OCI-LY7 (cell line): ENCODE measurements around the gene RANBP9. TPM values are rescaled to one million over a fixed set of nuclear protein-coding genes. Genes with fewer than 3 reads are reported as not detected.
A peak's percentile ranks its signal among the peaks of the same experiment; 100 is the strongest.

Experiments
- BruUV-seq: library from RNA; stranded (reverse); fragments of 400-500 nt; replicated peaks from 2 replicates; lab custom pipeline; 2021; lab: Mats Ljungman, UMichigan
- CTCF ChIA-PET: fragments of 300-600 bp; sonication (Branson Sonifier 250); formaldehyde crosslinking; loops from one replicate; lab custom pipeline; 2022; ENCODE audit warnings: antibody characterized with exemption; ENCODE audit not compliant: unreplicated experiment; lab: Charles Lee
- POLR2A ChIA-PET: fragments of 300-600 bp; sonication (Branson Sonifier 250); formaldehyde crosslinking; loops from one replicate; lab custom pipeline; 2022; ENCODE audit warnings: antibody characterized with exemption; lab: Charles Lee
- DNase-seq: peaks from one replicate; pipeline ENCODE4 v3.0.0-alpha.2; 2015; ENCODE audit warnings: low spot score
- H2AFZ ChIP-seq: fragments of 200-600 bp; sonication (generic), shearing (Covaris generic); 2 replicates; pipeline ENCODE4 v1.6.1; 2014; ENCODE audit warnings: mild to moderate bottlenecking, antibody characterized with exemption, low read length, moderate library complexity
- H3K27ac ChIP-seq: fragments of 200-600 bp; sonication (generic); 2 replicates; pipeline ENCODE4 v1.5.1; 2014; ENCODE audit warnings: mixed run types, low read depth, mild to moderate bottlenecking, moderate library complexity, low read length, inconsistent platforms; ENCODE audit not compliant: poor library complexity, severe bottlenecking
- H3K36me3 ChIP-seq: fragments of 200-600 bp; sonication (generic); 2 replicates; pipeline ENCODE4 v1.6.1; 2014; ENCODE audit warnings: mild to moderate bottlenecking, antibody characterized with exemption, low read length, moderate library complexity, mixed read lengths; ENCODE audit not compliant: insufficient read depth
- H3K4me1 ChIP-seq: fragments of 200-600 bp; sonication (generic); 2 replicates; pipeline ENCODE4 v1.5.1; 2014; ENCODE audit warnings: mild to moderate bottlenecking, low read length; ENCODE audit not compliant: insufficient read depth, poor library complexity, severe bottlenecking
- H3K4me2 ChIP-seq: fragments of 200-600 bp; sonication (generic); 2 replicates; pipeline ENCODE4 v1.6.1; 2014; ENCODE audit warnings: mild to moderate bottlenecking, low read length
- H3K4me3 ChIP-seq: fragments of 200-600 bp; sonication (generic); 2 replicates; pipeline ENCODE4 v1.5.1; 2014; ENCODE audit warnings: mild to moderate bottlenecking, low read depth, low read length; ENCODE audit not compliant: poor library complexity, severe bottlenecking
- H3K79me2 ChIP-seq: fragments of 200-600 bp; sonication (generic); 2 replicates; pipeline ENCODE4 v1.6.1; 2016; ENCODE audit warnings: low read depth, mild to moderate bottlenecking, low read length, moderate library complexity, mixed read lengths; ENCODE audit not compliant: insufficient read depth
- H3K9me2 ChIP-seq: fragments of 200-600 bp; sonication (generic); 2 replicates; pipeline ENCODE4 v1.6.1; 2016; ENCODE audit warnings: mild to moderate bottlenecking, low read length, mixed read lengths; ENCODE audit not compliant: insufficient read depth
- H3K9me3 ChIP-seq: fragments of 200-600 bp; sonication (generic); 2 replicates; pipeline ENCODE4 v1.6.1; 2014; ENCODE audit warnings: mild to moderate bottlenecking, mixed run types, low read length, mixed read lengths
- H4K20me1 ChIP-seq: fragments of 200-600 bp; sonication (generic); 2 replicates; pipeline ENCODE4 v1.6.1; 2014; ENCODE audit warnings: mild to moderate bottlenecking, antibody characterized with exemption, low read length, moderate library complexity, mixed read lengths; ENCODE audit not compliant: insufficient read depth
- CTCF ChIP-seq: fragments of 200-600 bp; sonication (generic); conservative IDR thresholded peaks from 2 replicates; pipeline ENCODE4 v1.5.1; 2014; ENCODE audit warnings: mild to moderate bottlenecking, antibody characterized with exemption, low read length, moderate library complexity, mixed read lengths
- EZH2phosphoT487 ChIP-seq: fragments of 200-600 bp; sonication (generic); IDR thresholded peaks from 2 replicates; pipeline ENCODE4 v1.6.1; 2018; ENCODE audit warnings: low read depth, borderline replicate concordance, mild to moderate bottlenecking, mixed run types, antibody characterized with exemption, low read length, moderate library complexity, mixed read lengths
- intact Hi-C: fragments of 100-400 bp; cut with micrococcal nuclease; formaldehyde crosslinking; loops from one replicate; pipeline ENCODE4 v1.10.0; 2022; ENCODE audit not compliant: unreplicated experiment
- total RNA-seq, 2 experiments: library from RNA; depleted of rRNA in 1 of 2; stranded (reverse); fragments of >200 nt in 1 of 2; shearing (Covaris generic) in 1 of 2; gene quantifications; 2 replicates each; pipeline ENCODE4 v1.2.3, GENCODE V29; 2014 to 2022

The RANBP9 gene
- total RNA-seq, 2 experiments from 2014 or later = 20.5 to 35.0 TPM

GRCh38 chr6:13572951-13573654, 138.5 kb downstream of the RANBP9 start:
- peaks cover 17% of the 10 kb centered on the region for H3K9me3 ChIP-seq
- peak overlapping the region; percentile 96 for H3K4me2 ChIP-seq
- ChIA-PET POLR2A (interaction anchor here (0.6 to 5.3 kb wide), 5 partner anchors 11 to 196 kb away, joined by 3 to 39 read pairs (median 8); no protein-coding TSS in a partner anchor), CTCF (interaction anchor here (0.8 to 1.4 kb wide), 2 partner anchors 43 to 120 kb away, joined by 3 to 5 read pairs; no protein-coding TSS in a partner anchor)
- H3K4me3 ChIP-seq = peak overlapping the region; percentile 76
- DNase-seq = no peak
- H3K79me2 ChIP-seq = peaks cover 16% of the 10 kb centered on the region; the same call in 1 of the 2 replicates
- intact Hi-C loops = no loop called here
- peak overlapping the region; percentile 89 for H3K27ac ChIP-seq
- TF ChIP-seq CTCF (no peak), EZH2phosphoT487 (no peak)
- H4K20me1 ChIP-seq = no peaks in the 10 kb centered on the region
- H2AFZ ChIP-seq = peak overlapping the region; percentile 91; the same call in 1 of the 2 replicates
- no peaks in the 10 kb centered on the region for H3K9me2 ChIP-seq
- peaks cover 4% of the 10 kb centered on the region; the same call in 1 of the 2 replicates for H3K36me3 ChIP-seq
- H3K4me1 ChIP-seq = peaks cover 23% of the 10 kb centered on the region
- BruUV-seq = no TSS peak

GRCh38 chr6:13572240-13572639, 139.4 kb downstream of the RANBP9 start:
- BruUV-seq = no TSS peak
- Histone ChIP-seq H4K20me1 (no peaks in the 10 kb centered on the region), H3K27ac (no peak overlapping the region), H3K36me3 (no peaks in the 10 kb centered on the region; the same call in 1 of the 2 replicates), H3K9me3 (peaks cover 12% of the 10 kb centered on the region), H3K4me1 (peaks cover 23% of the 10 kb centered on the region), H3K9me2 (no peaks in the 10 kb centered on the region), H3K4me3 (no peak overlapping the region), H2AFZ (no peak overlapping the region), H3K79me2 (peaks cover 16% of the 10 kb centered on the region; the same call in 1 of the 2 replicates), H3K4me2 (no peak overlapping the region)
- no peak for DNase-seq
- CTCF ChIA-PET = no interaction called here
- no peak for TF ChIP-seq EZH2phosphoT487
- no peak for TF ChIP-seq CTCF
- POLR2A ChIA-PET = interaction anchor here (5.3 kb wide), 1 partner anchor 10 kb away, joined by 39 read pairs; no protein-coding TSS in a partner anchor
- intact Hi-C loops = no loop called here

Other genes starting within 250 kb of the RANBP9 start
- gene GFOD1, start 224.2 kb downstream of the RANBP9 start, total RNA-seq (2014; rRNA removed; shearing (Covaris generic)) = 19.7 and 22.6 TPM in 2 replicates
- 34.4 and 35.0 TPM in 2 replicates for gene GFOD1, start 224.2 kb downstream of the RANBP9 start, total RNA-seq (2022)
- 13.5 and 17.6 TPM in 2 replicates for gene SIRT5, start 137.2 kb downstream of the RANBP9 start, total RNA-seq (2014; rRNA removed; shearing (Covaris generic))
- gene SIRT5, start 137.2 kb downstream of the RANBP9 start, total RNA-seq (2022) = 23.6 and 30.5 TPM in 2 replicates
- gene NOL7, start 96.5 kb downstream of the RANBP9 start, total RNA-seq (2014; rRNA removed; shearing (Covaris generic)) = 67.5 and 92.4 TPM in 2 replicates
- 91.0 and 103 TPM in 2 replicates for gene NOL7, start 96.5 kb downstream of the RANBP9 start, total RNA-seq (2022)
- 11.9 and 17.3 TPM in 2 replicates for gene MCUR1, start 102.7 kb upstream of the RANBP9 start, total RNA-seq (2014; rRNA removed; shearing (Covaris generic))
- 31.1 and 32.4 TPM in 2 replicates for gene MCUR1, start 102.7 kb upstream of the RANBP9 start, total RNA-seq (2022)
- gene RNF182, start 213.1 kb upstream of the RANBP9 start, total RNA-seq (2014; rRNA removed; shearing (Covaris generic)) = not detected in 2 replicates
- gene RNF182, start 213.1 kb upstream of the RANBP9 start, total RNA-seq (2022) = not detected in 2 replicates